IPS-20b (cell line): ENCODE results near the gene CFHR1.
"Not testable (repeated sequence)": the region's sequence is repeated elsewhere in the genome, so short reads cannot be mapped to it uniquely, and the experiment has no call there.

Experiments used
- H3K27ac ChIP-seq: one replicate; pipeline ENCODE4 v1.5.1; 2013; ENCODE audit warnings: low read length
- H3K27me3 ChIP-seq: 2 replicates; pipeline ENCODE4 v1.6.1; 2013; ENCODE audit warnings: mild to moderate bottlenecking, low read length, inconsistent platforms; ENCODE audit not compliant: insufficient read depth
- H3K36me3 ChIP-seq: 2 replicates; pipeline ENCODE4 v1.6.1; 2013; ENCODE audit warnings: low read depth, mild to moderate bottlenecking, inconsistent platforms, low read length, moderate library complexity; ENCODE audit not compliant: insufficient read depth
- H3K4me1 ChIP-seq: 2 replicates; pipeline ENCODE4 v1.6.1; 2013; ENCODE audit warnings: mild to moderate bottlenecking, control low read depth, inconsistent platforms, low read length, moderate library complexity; ENCODE audit not compliant: insufficient read depth
- H3K4me3 ChIP-seq: 2 replicates; pipeline ENCODE4 v1.5.1; 2013; ENCODE audit warnings: mild to moderate bottlenecking, low read length, inconsistent platforms
- H3K9ac ChIP-seq: 2 replicates; pipeline ENCODE4 v1.6.1; 2013; ENCODE audit warnings: low read depth, mild to moderate bottlenecking, inconsistent platforms, low read length, moderate library complexity
- H3K9me3 ChIP-seq: 2 replicates; pipeline ENCODE4 v1.6.1; 2013; ENCODE audit warnings: mild to moderate bottlenecking, low read depth, low read length, inconsistent platforms; ENCODE audit not compliant: insufficient read depth

The CFHR1 gene

GRCh38 chr1:196819531-196819930, at the start of gene CFHR1:
Gene CFHR1 (plus strand): TSS chr1:196819731. CDS start chr1:196819845, 114 bp downstream.
- not testable (repeated sequence) for H3K4me3 ChIP-seq, H3K9me3 ChIP-seq, H3K36me3 ChIP-seq, H3K27me3 ChIP-seq, H3K27ac ChIP-seq, H3K9ac ChIP-seq, H3K4me1 ChIP-seq

- H3K4me1 ChIP-seq, H3K27me3 ChIP-seq: not testable (repeated sequence)
Measured at GRCh38 chr1:196769823-196770222, 49.7 kb upstream of the CFHR1 start.

GRCh38 chr1:196773713-196774112, 45.8 kb upstream of the CFHR1 start:
- Histone ChIP-seq H3K27me3 (no peaks in the 10 kb centered on the region), H3K9me3 (no peaks in the 10 kb centered on the region), H3K27ac (no peak overlapping the region), H3K9ac (no peak overlapping the region), H3K4me1 (no peaks in the 10 kb centered on the region), H3K36me3 (no peaks in the 10 kb centered on the region), H3K4me3 (no peak overlapping the region)

More at GRCh38 chr1:196769823-196770222, 49.7 kb upstream of the CFHR1 start:
- not testable (repeated sequence) for H3K4me3 ChIP-seq, H3K36me3 ChIP-seq, H3K9ac ChIP-seq, H3K9me3 ChIP-seq, H3K27ac ChIP-seq

GRCh38 chr1:196774175-196774574, 45.4 kb upstream of the CFHR1 start:
- no peak overlapping the region for H3K4me3 ChIP-seq
- H3K27ac ChIP-seq, result no peak overlapping the region
- no peaks in the 10 kb centered on the region for H3K27me3 ChIP-seq
- no peaks in the 10 kb centered on the region for H3K9me3 ChIP-seq
- no peak overlapping the region for H3K9ac ChIP-seq
- H3K4me1 ChIP-seq, result no peaks in the 10 kb centered on the region
- no peaks in the 10 kb centered on the region for H3K36me3 ChIP-seq

GRCh38 chr1:196774603-196775002, 44.9 kb upstream of the CFHR1 start, which contains the start of gene CFHR3:
Gene CFHR3 (plus strand): TSS chr1:196774840. CDS start chr1:196774887, 47 bp downstream.
- Histone ChIP-seq H3K36me3 (no peaks in the 10 kb centered on the region), H3K27me3 (no peaks in the 10 kb centered on the region), H3K9ac (no peak within 1 kb of the TSS), H3K4me3 (no peak within 1 kb of the TSS), H3K9me3 (no peaks in the 10 kb centered on the region), H3K27ac (no peak within 1 kb of the TSS), H3K4me1 (no peaks in the 10 kb centered on the region)

- Histone ChIP-seq H3K4me3 (no peak overlapping the region), H3K9me3 (no peaks in the 10 kb centered on the region), H3K9ac (no peak overlapping the region), H3K4me1 (no peaks in the 10 kb centered on the region), H3K27me3 (no peaks in the 10 kb centered on the region), H3K27ac (no peak overlapping the region), H3K36me3 (no peaks in the 10 kb centered on the region)
Measured at GRCh38 chr1:196777603-196778002, 41.9 kb upstream of the CFHR1 start.

- no peaks in the 10 kb centered on the region for H3K36me3 ChIP-seq
- H3K9ac ChIP-seq, result no peak overlapping the region
- no peaks in the 10 kb centered on the region for H3K9me3 ChIP-seq
- no peaks in the 10 kb centered on the region for H3K27me3 ChIP-seq
- H3K27ac ChIP-seq, result no peak overlapping the region
- H3K4me1 ChIP-seq, result no peaks in the 10 kb centered on the region
- no peak overlapping the region for H3K4me3 ChIP-seq
Measured at GRCh38 chr1:196779093-196779492, 40.4 kb upstream of the CFHR1 start.

GRCh38 chr1:196791252-196791651, 28.3 kb upstream of the CFHR1 start:
- not testable (repeated sequence) for H3K9me3 ChIP-seq, H3K27ac ChIP-seq, H3K27me3 ChIP-seq

GRCh38 chr1:196794103-196794502, 25.4 kb upstream of the CFHR1 start:
- not testable (repeated sequence) for H3K4me3 ChIP-seq, H3K27ac ChIP-seq, H3K27me3 ChIP-seq, H3K9me3 ChIP-seq, H3K36me3 ChIP-seq, H3K9ac ChIP-seq, H3K4me1 ChIP-seq

More at GRCh38 chr1:196791252-196791651, 28.3 kb upstream of the CFHR1 start:
- not testable (repeated sequence) for H3K36me3 ChIP-seq, H3K4me1 ChIP-seq, H3K4me3 ChIP-seq, H3K9ac ChIP-seq

GRCh38 chr1:196797891-196798290, 21.6 kb upstream of the CFHR1 start:
- H3K4me3 ChIP-seq, result no peak overlapping the region
- no peaks in the 10 kb centered on the region for H3K9me3 ChIP-seq
- no peak overlapping the region for H3K27ac ChIP-seq
- H3K36me3 ChIP-seq, result no peaks in the 10 kb centered on the region
- H3K9ac ChIP-seq, result no peak overlapping the region
- H3K27me3 ChIP-seq, result no peaks in the 10 kb centered on the region
- no peaks in the 10 kb centered on the region for H3K4me1 ChIP-seq

GRCh38 chr1:196801920-196802319, 17.6 kb upstream of the CFHR1 start:
- H3K9ac ChIP-seq, H3K4me3 ChIP-seq, H3K27ac ChIP-seq, H3K27me3 ChIP-seq, H3K9me3 ChIP-seq, H3K36me3 ChIP-seq, H3K4me1 ChIP-seq: not testable (repeated sequence)

GRCh38 chr1:196808529-196809235, 10.8 kb upstream of the CFHR1 start:
- H3K27ac ChIP-seq, result no peak overlapping the region
- no peaks in the 10 kb centered on the region for H3K9me3 ChIP-seq
- no peaks in the 10 kb centered on the region for H3K27me3 ChIP-seq
- no peaks in the 10 kb centered on the region for H3K36me3 ChIP-seq
- no peak overlapping the region for H3K4me3 ChIP-seq
- no peaks in the 10 kb centered on the region for H3K4me1 ChIP-seq
- H3K9ac ChIP-seq, result no peak overlapping the region
